ENCODE results near the gene NNAT. TPM values are rescaled to one million over a fixed set of nuclear protein-coding genes. Genes with fewer than 3 reads are reported as not detected.

NNAT gene
- total RNA-seq, 1 experiment from 2014 or later = not detected

GRCh38 chr20:37505263-37506151 is 15.5 kb upstream of the NNAT start:
- no peak overlapping the region for H2AFZ ChIP-seq (ENCODE audit: low read length)
- H3K27me3 ChIP-seq (ENCODE audit: low read length) = no peaks in the 10 kb centered on the region
- H3K79me2 ChIP-seq (ENCODE audit: low read length) = no peaks in the 10 kb centered on the region
- peaks cover 56% of the 10 kb centered on the region for H3K4me1 ChIP-seq (ENCODE audit: low read length)
- no peaks in the 10 kb centered on the region for H3K9me3 ChIP-seq (ENCODE audit: low read length)
- H3K9ac ChIP-seq (ENCODE audit: low read length) = peak overlapping the region; percentile 54
- H3K4me2 ChIP-seq (ENCODE audit: low read depth, low read length, poor library complexity, severe bottlenecking) = peak overlapping the region; percentile 65
- peak overlapping the region; percentile 87 for H3K27ac ChIP-seq (ENCODE audit: low read length)
- H3K36me3 ChIP-seq (ENCODE audit: insufficient read depth, low read length) = no peaks in the 10 kb centered on the region
- no peaks in the 10 kb centered on the region for H3K9me2 ChIP-seq (replicated peaks; ENCODE audit: insufficient read depth, low read length)
- no peak for DNase-seq
- H3K4me3 ChIP-seq (ENCODE audit: low read length) = peak overlapping the region; percentile 17; the same call in 1 of the 2 replicates
- no peaks in the 10 kb centered on the region for H4K20me1 ChIP-seq (ENCODE audit: insufficient read depth, low read depth, low read length)

GRCh38 chr20:37506152-37506725 is 14.8 kb upstream of the NNAT start:
- Histone ChIP-seq H3K4me1 (ENCODE audit: low read length) (peaks cover 56% of the 10 kb centered on the region), H3K9ac (ENCODE audit: low read length) (peak overlapping the region; percentile 54), H4K20me1 (ENCODE audit: insufficient read depth, low read depth, low read length) (no peaks in the 10 kb centered on the region), H3K4me2 (ENCODE audit: low read depth, low read length, poor library complexity, severe bottlenecking) (peak overlapping the region; percentile 65), H3K27ac (ENCODE audit: low read length) (peak overlapping the region; percentile 87), H3K9me2 (replicated peaks; ENCODE audit: insufficient read depth, low read length) (no peaks in the 10 kb centered on the region), H3K9me3 (ENCODE audit: low read length) (no peaks in the 10 kb centered on the region), H3K27me3 (ENCODE audit: low read length) (no peaks in the 10 kb centered on the region), H3K36me3 (ENCODE audit: insufficient read depth, low read length) (no peaks in the 10 kb centered on the region), H2AFZ (ENCODE audit: low read length) (no peak overlapping the region), H3K4me3 (ENCODE audit: low read length) (peak overlapping the region; percentile 17; the same call in 1 of the 2 replicates), H3K79me2 (ENCODE audit: low read length) (no peaks in the 10 kb centered on the region)
- no peak for DNase-seq

- no peaks in the 10 kb centered on the region for H3K9me2 ChIP-seq (replicated peaks; ENCODE audit: insufficient read depth, low read length)
- no peaks in the 10 kb centered on the region for H3K27me3 ChIP-seq (ENCODE audit: low read length)
- no peak overlapping the region for H3K9ac ChIP-seq (ENCODE audit: low read length)
- H3K9me3 ChIP-seq (ENCODE audit: low read length) = no peaks in the 10 kb centered on the region
- 0 out of 2 replicates have a peak, but pooled peaks cover 6% of the 10 kb centered on the region for H3K36me3 ChIP-seq (ENCODE audit: insufficient read depth, low read length)
- H3K4me2 ChIP-seq (ENCODE audit: low read depth, low read length, poor library complexity, severe bottlenecking) = no peak overlapping the region
- 0 out of 2 replicates have a peak, but pooled peaks cover 9% of the 10 kb centered on the region for H4K20me1 ChIP-seq (ENCODE audit: insufficient read depth, low read depth, low read length)
- H3K79me2 ChIP-seq (ENCODE audit: low read length) = no peaks in the 10 kb centered on the region
- no peak overlapping the region for H3K27ac ChIP-seq (ENCODE audit: low read length)
- no peak overlapping the region for H3K4me3 ChIP-seq (ENCODE audit: low read length)
- DNase-seq = no peak
- H3K4me1 ChIP-seq (ENCODE audit: low read length) = peaks cover 43% of the 10 kb centered on the region
- H2AFZ ChIP-seq (ENCODE audit: low read length) = no peak overlapping the region
These were observed 10.8 kb upstream of the NNAT start for GRCh38 chr20:37510226-37510625.

- peaks cover 12% of the 10 kb centered on the region; the same call in 1 of the 2 replicates for H3K36me3 ChIP-seq (ENCODE audit: insufficient read depth, low read length)
These were observed 9.3 kb upstream of the NNAT start for GRCh38 chr20:37511610-37512275.

GRCh38 chr20:37513779-37514359 is 7.2 kb upstream of the NNAT start:
- no peak overlapping the region for H2AFZ ChIP-seq (ENCODE audit: low read length)

More at GRCh38 chr20:37511610-37512275, 9.3 kb upstream of the NNAT start:
- DNase-seq = no peak
- no peak overlapping the region for H3K4me2 ChIP-seq (ENCODE audit: low read depth, low read length, poor library complexity, severe bottlenecking)
- no peaks in the 10 kb centered on the region for H3K9me2 ChIP-seq (replicated peaks; ENCODE audit: insufficient read depth, low read length)
- H3K9me3 ChIP-seq (ENCODE audit: low read length) = no peaks in the 10 kb centered on the region
- H3K9ac ChIP-seq (ENCODE audit: low read length) = no peak overlapping the region
- 0 out of 2 replicates have a peak, but pooled peaks cover 9% of the 10 kb centered on the region for H4K20me1 ChIP-seq (ENCODE audit: insufficient read depth, low read depth, low read length)
- no peak overlapping the region for H3K27ac ChIP-seq (ENCODE audit: low read length)
- H3K4me1 ChIP-seq (ENCODE audit: low read length) = peaks cover 28% of the 10 kb centered on the region
- H3K79me2 ChIP-seq (ENCODE audit: low read length) = peaks cover 10% of the 10 kb centered on the region
- H2AFZ ChIP-seq (ENCODE audit: low read length) = no peak overlapping the region
- no peaks in the 10 kb centered on the region for H3K27me3 ChIP-seq (ENCODE audit: low read length)
- H3K4me3 ChIP-seq (ENCODE audit: low read length) = no peak overlapping the region

GRCh38 chr20:37515876-37516275 is 5.2 kb upstream of the NNAT start:
- Histone ChIP-seq H3K9ac (ENCODE audit: low read length) (no peak overlapping the region), H3K79me2 (ENCODE audit: low read length) (peaks cover 46% of the 10 kb centered on the region), H3K9me3 (ENCODE audit: low read length) (no peaks in the 10 kb centered on the region), H3K4me3 (ENCODE audit: low read length) (no peak overlapping the region), H2AFZ (ENCODE audit: low read length) (no peak overlapping the region), H3K4me2 (ENCODE audit: low read depth, low read length, poor library complexity, severe bottlenecking) (no peak overlapping the region), H3K27ac (ENCODE audit: low read length) (no peak overlapping the region), H3K27me3 (ENCODE audit: low read length) (no peaks in the 10 kb centered on the region), H3K9me2 (replicated peaks; ENCODE audit: insufficient read depth, low read length) (no peaks in the 10 kb centered on the region), H4K20me1 (ENCODE audit: insufficient read depth, low read depth, low read length) (peaks cover 25% of the 10 kb centered on the region; the same call in 1 of the 2 replicates), H3K36me3 (ENCODE audit: insufficient read depth, low read length) (peaks cover 20% of the 10 kb centered on the region; the same call in 1 of the 2 replicates), H3K4me1 (ENCODE audit: low read length) (peaks cover 21% of the 10 kb centered on the region)
- no peak for DNase-seq

More at GRCh38 chr20:37513779-37514359, 7.2 kb upstream of the NNAT start:
- no peak for DNase-seq
- Histone ChIP-seq H3K4me1 (ENCODE audit: low read length) (peaks cover 8% of the 10 kb centered on the region), H3K4me3 (ENCODE audit: low read length) (no peak overlapping the region), H4K20me1 (ENCODE audit: insufficient read depth, low read depth, low read length) (0 out of 2 replicates have a peak, but pooled peaks cover 14% of the 10 kb centered on the region), H3K27me3 (ENCODE audit: low read length) (no peaks in the 10 kb centered on the region), H3K9ac (ENCODE audit: low read length) (no peak overlapping the region), H3K79me2 (ENCODE audit: low read length) (peaks cover 28% of the 10 kb centered on the region), H3K9me3 (ENCODE audit: low read length) (no peaks in the 10 kb centered on the region), H3K9me2 (replicated peaks; ENCODE audit: insufficient read depth, low read length) (no peaks in the 10 kb centered on the region), H3K27ac (ENCODE audit: low read length) (no peak overlapping the region), H3K4me2 (ENCODE audit: low read depth, low read length, poor library complexity, severe bottlenecking) (no peak overlapping the region), H3K36me3 (ENCODE audit: insufficient read depth, low read length) (peaks cover 20% of the 10 kb centered on the region; the same call in 1 of the 2 replicates)

- H4K20me1 ChIP-seq (ENCODE audit: insufficient read depth, low read depth, low read length) = peaks cover 23% of the 10 kb centered on the region; the same call in 1 of the 2 replicates
These were observed 4.0 kb upstream of the NNAT start for GRCh38 chr20:37516811-37517750.

More at GRCh38 chr20:37516811-37517750, 4.0 kb upstream of the NNAT start:
- H3K9me3 ChIP-seq (ENCODE audit: low read length) = no peaks in the 10 kb centered on the region
- no peak overlapping the region for H3K9ac ChIP-seq (ENCODE audit: low read length)
- no peak overlapping the region for H2AFZ ChIP-seq (ENCODE audit: low read length)
- no peak overlapping the region for H3K27ac ChIP-seq (ENCODE audit: low read length)
- H3K27me3 ChIP-seq (ENCODE audit: low read length) = no peaks in the 10 kb centered on the region
- peaks cover 57% of the 10 kb centered on the region for H3K79me2 ChIP-seq (ENCODE audit: low read length)
- no peak for DNase-seq
- H3K4me2 ChIP-seq (ENCODE audit: low read depth, low read length, poor library complexity, severe bottlenecking) = no peak overlapping the region
- no peak overlapping the region for H3K4me3 ChIP-seq (ENCODE audit: low read length)
- H3K4me1 ChIP-seq (ENCODE audit: low read length) = peaks cover 23% of the 10 kb centered on the region
- H3K36me3 ChIP-seq (ENCODE audit: insufficient read depth, low read length) = peaks cover 20% of the 10 kb centered on the region; the same call in 1 of the 2 replicates
- H3K9me2 ChIP-seq (replicated peaks; ENCODE audit: insufficient read depth, low read length) = no peaks in the 10 kb centered on the region

Data from Karpas-422 (cell line).